RWPE2 (cell line): ENCODE results near the gene DERA.
A peak's percentile ranks its signal among the peaks of the same experiment; 100 is the strongest.

ENCODE experiments used
- ATAC-seq: fragments of 200-7000 bp; cut with Tn5 transposase; 3 replicates; pipeline ENCODE4 v1.9.1; 2021; ENCODE audit warnings: low read depth
- DNase-seq: peaks from one replicate; pipeline ENCODE4 v3.0.0-alpha.2; 2020; ENCODE audit warnings: low spot score
- H3K27ac ChIP-seq: fragments of 450-650 bp; 2 replicates; pipeline ENCODE4 v1.5.1; 2017; ENCODE audit warnings: mild to moderate bottlenecking; ENCODE audit not compliant: poor library complexity, severe bottlenecking
- H3K27me3 ChIP-seq: fragments of 250-450 bp; sonication (Bioruptor Pico); 2 replicates; pipeline ENCODE4 v1.5.1; 2021; ENCODE audit warnings: mild to moderate bottlenecking, moderate library complexity; ENCODE audit not compliant: insufficient read depth, poor library complexity, severe bottlenecking
- H3K36me3 ChIP-seq: fragments of 250-450 bp; sonication (Bioruptor Pico); 2 replicates; pipeline ENCODE4 v1.5.1; 2020; ENCODE audit warnings: low read depth, mild to moderate bottlenecking, moderate library complexity
- H3K4me1 ChIP-seq: fragments of 250-450 bp; sonication (Bioruptor Pico); 2 replicates; pipeline ENCODE4 v1.5.1; 2021; ENCODE audit warnings: mild to moderate bottlenecking, moderate library complexity; ENCODE audit not compliant: insufficient read depth, poor library complexity, severe bottlenecking
- H3K4me3 ChIP-seq: fragments of 250-450 bp; sonication (Bioruptor Pico); 2 replicates; pipeline ENCODE4 v1.5.1; 2021; ENCODE audit warnings: mild to moderate bottlenecking, moderate library complexity; ENCODE audit not compliant: severe bottlenecking
- H3K9me3 ChIP-seq: fragments of 250-450 bp; sonication (Bioruptor Pico); 2 replicates; pipeline ENCODE4 v1.5.1; 2021; ENCODE audit warnings: mild to moderate bottlenecking, moderate library complexity; ENCODE audit not compliant: severe bottlenecking
- CTCF ChIP-seq: fragments of 450-650 bp; IDR thresholded peaks from one replicate; pipeline ENCODE4 v1.5.1; 2017; ENCODE audit warnings: mild to moderate bottlenecking, moderate library complexity; ENCODE audit not compliant: poor library complexity, severe bottlenecking

Gene DERA

GRCh38 chr12:15910864-15911721 lies at the start of gene DERA:
TSS of gene DERA (plus strand) at chr12:15911332. CDS start at chr12:15911384, 52 bp downstream.
- Histone ChIP-seq H3K27me3 (no peaks in the 10 kb centered on the region), H3K36me3 (no peaks in the 10 kb centered on the region), H3K4me1 (no peaks in the 10 kb centered on the region), H3K4me3 (peak within 1 kb of the TSS; percentile 79), H3K9me3 (no peaks in the 10 kb centered on the region), H3K27ac (peak within 1 kb of the TSS; percentile 50)
- ATAC-seq (peak; percentile 98), DNase-seq (peak; percentile 55)
- TF ChIP-seq CTCF, result no peak

GRCh38 chr12:15861404-15861803 lies 49.7 kb upstream of the DERA start:
- Histone ChIP-seq H3K4me3 (no peak overlapping the region), H3K27ac (no peak overlapping the region), H3K27me3 (no peaks in the 10 kb centered on the region), H3K4me1 (no peaks in the 10 kb centered on the region), H3K9me3 (no peaks in the 10 kb centered on the region), H3K36me3 (no peaks in the 10 kb centered on the region)
- ATAC-seq, result no peak
- no peak for DNase-seq
- TF ChIP-seq CTCF, result no peak

- TF ChIP-seq CTCF, result no peak
- Histone ChIP-seq H3K4me1 (no peaks in the 10 kb centered on the region), H3K9me3 (no peaks in the 10 kb centered on the region), H3K27ac (no peak overlapping the region), H3K27me3 (no peaks in the 10 kb centered on the region), H3K4me3 (no peak overlapping the region), H3K36me3 (no peaks in the 10 kb centered on the region)
- no peak for DNase-seq
- no peak for ATAC-seq
Measured at GRCh38 chr12:15862840-15863239, 48.3 kb upstream of the DERA start.

GRCh38 chr12:15863372-15863771 lies 47.8 kb upstream of the DERA start:
- Histone ChIP-seq H3K4me3 (no peak overlapping the region), H3K36me3 (no peaks in the 10 kb centered on the region), H3K4me1 (no peaks in the 10 kb centered on the region), H3K9me3 (no peaks in the 10 kb centered on the region), H3K27ac (no peak overlapping the region), H3K27me3 (no peaks in the 10 kb centered on the region)
- TF ChIP-seq CTCF, result no peak
- ATAC-seq, result no peak
- no peak for DNase-seq

- no peak overlapping the region for H3K27ac ChIP-seq
- no peaks in the 10 kb centered on the region for H3K4me1 ChIP-seq
- H3K27me3 ChIP-seq, result no peaks in the 10 kb centered on the region
- no peaks in the 10 kb centered on the region for H3K36me3 ChIP-seq
- no peaks in the 10 kb centered on the region for H3K9me3 ChIP-seq
- no peak for DNase-seq
- ATAC-seq, result no peak
- H3K4me3 ChIP-seq, result no peak overlapping the region
- no peak for TF ChIP-seq CTCF
Measured at GRCh38 chr12:15863984-15864383, 47.1 kb upstream of the DERA start.
